Activated CD4-positive, alpha-beta T cell treated with anti-CD3 and anti-CD28 coated beads, Interleukin-2, amount 50 U/mL, for 24 hours (primary cell): ENCODE data around the gene MYO6.

Source experiments
- DNase-seq, 2 donors: peaks; one replicate each; pipeline ENCODE4 v3.0.0-alpha.2; 2020; ENCODE audit warnings: low read depth in 1 of 2, low spot score in 1 of 2

The MYO6 gene

GRCh38 chr6:75940564-75940963 lies 191.5 kb downstream of the MYO6 start:
- no peak for DNase-seq

DNA sequence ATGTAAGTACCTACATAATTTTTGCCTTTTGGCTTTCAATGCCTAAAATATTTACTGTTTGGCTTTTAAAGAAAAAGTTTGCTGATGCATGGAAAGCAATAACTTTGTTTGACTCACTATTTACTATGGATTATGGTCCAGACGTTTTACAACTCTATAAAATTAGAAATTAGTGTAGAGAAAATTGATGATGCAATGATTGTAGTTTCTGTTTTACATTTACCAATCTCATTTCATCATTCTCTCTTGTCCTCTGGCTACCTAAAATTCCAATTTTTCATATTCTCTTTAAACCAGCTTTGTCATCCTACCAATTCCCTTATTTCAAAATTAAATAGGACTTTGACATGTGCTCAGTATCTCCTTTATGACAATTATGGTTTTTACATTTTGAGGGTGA lies 192.5 kb downstream of the MYO6 start:
- DNase-seq = no peak

DNA sequence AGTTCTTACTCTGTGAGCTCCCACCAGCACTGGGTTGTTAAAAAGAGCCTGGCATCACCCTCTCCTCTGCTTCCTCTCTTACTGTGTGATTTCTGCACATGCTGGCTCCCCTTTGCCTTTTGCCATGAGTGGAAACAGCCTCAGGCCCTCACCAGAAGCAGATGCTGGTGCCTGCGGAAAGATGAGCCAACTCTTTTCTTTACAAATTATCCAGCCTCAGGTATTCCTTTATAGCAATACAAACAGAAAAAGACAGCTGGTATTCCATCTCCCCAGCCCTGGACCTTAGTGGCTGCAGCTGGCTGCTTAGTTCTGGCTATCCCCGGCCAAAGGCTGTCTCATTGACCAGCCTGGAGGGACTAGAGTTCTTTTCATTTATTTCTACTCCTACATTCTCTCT lies 194.3 kb downstream of the MYO6 start:
- no peak for DNase-seq

GRCh38 chr6:75946146-75946831 lies 197.2 kb downstream of the MYO6 start:
- no peak for DNase-seq

GRCh38 chr6:75947935-75948334 lies 198.9 kb downstream of the MYO6 start:
- DNase-seq = no peak

DNA sequence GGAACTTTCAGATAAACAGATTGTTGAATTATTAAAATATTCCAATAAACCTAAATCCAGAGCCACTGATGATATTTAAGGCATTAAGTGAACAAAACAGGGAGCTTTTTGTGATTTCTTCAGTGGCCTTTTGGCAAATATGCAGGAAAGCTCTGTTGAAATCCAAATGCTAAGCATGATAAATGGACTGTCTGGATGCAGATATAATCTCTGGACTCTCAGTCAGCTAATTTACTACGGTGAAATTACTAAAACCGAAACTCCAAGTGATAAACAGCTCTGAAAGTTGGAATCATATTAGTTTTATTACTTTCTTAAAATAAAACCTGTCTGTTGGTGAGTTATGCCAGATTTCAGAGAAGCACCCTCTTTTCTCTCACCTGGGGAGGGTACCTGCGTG lies 203.1 kb downstream of the MYO6 start:
- DNase-seq = no peak

DNA sequence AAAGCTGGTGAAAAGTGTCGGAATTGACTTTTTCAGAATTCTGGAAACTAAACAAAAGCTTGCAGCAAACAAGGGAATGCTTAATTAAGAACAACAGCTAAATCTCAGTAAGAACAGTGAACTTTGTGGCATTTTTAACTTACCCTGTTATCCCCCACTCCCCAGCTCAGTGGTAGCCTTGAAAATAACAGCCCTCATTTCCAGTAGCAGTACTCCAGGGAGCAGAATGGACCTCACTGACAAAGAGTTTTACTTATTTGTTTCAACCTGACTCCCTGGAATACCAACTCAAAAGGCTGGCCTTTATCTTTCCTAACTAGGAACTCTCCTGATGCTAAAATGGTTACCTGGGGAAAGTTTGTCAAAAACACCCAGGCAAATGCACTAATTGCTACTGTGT lies 214.5 kb downstream of the MYO6 start:
- no peak for DNase-seq

DNA sequence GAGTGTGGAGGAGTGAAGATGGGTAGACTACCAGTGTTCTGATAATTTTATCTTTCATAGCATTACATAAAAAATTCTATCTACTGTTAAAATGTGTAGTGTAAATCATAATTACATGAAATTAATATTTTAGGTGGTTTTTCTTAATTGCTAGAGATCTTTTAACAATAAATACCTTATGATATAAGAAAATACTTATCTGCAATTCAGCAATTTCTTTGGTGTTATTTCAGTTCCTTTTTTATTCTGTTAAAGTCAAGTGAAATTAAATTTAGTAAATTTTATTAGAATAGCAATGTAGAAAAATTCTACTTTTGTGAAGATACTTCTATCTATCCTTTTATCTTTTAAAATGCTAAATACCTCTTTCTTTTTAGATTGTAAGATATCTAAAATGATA lies 219.1 kb downstream of the MYO6 start:
- no peak for DNase-seq
